GM21619 (cell line): ENCODE data around the gene NHLRC4.
"Not testable (repeated sequence)": the region's sequence is repeated elsewhere in the genome, so short reads cannot be mapped to it uniquely, and the experiment has no call there.

ENCODE experiments used
- ATAC-seq: cut with Tn5 transposase; IDR thresholded peaks from one replicate; pipeline ENCODE4 v1.9.1; 2021; ENCODE audit not compliant: unreplicated experiment

NHLRC4 gene

DNA sequence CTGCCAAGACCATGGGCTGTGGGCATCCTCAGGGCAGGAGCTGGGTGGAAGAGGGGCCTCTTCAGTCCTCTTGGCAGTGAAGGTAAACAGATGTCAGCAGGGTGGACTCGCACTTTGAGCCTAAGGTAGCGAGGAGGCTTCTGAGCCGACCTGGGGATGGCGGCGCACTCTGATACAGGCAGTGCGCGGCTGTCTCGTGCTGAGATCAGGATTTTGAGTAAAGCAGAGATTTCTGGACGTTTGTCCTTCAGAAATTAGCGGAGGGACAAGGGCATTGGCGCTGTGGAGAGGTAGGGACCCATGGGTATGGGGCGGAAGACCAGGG, 29.9 kb downstream of the NHLRC4 start:
- ATAC-seq: no peak

GRCh38 chr16:597655-598054, 30.9 kb downstream of the NHLRC4 start:
- not testable (repeated sequence) for ATAC-seq

- no peak for ATAC-seq
Measured at GRCh38 chr16:598823-599739, 32.3 kb downstream of the NHLRC4 start.

DNA sequence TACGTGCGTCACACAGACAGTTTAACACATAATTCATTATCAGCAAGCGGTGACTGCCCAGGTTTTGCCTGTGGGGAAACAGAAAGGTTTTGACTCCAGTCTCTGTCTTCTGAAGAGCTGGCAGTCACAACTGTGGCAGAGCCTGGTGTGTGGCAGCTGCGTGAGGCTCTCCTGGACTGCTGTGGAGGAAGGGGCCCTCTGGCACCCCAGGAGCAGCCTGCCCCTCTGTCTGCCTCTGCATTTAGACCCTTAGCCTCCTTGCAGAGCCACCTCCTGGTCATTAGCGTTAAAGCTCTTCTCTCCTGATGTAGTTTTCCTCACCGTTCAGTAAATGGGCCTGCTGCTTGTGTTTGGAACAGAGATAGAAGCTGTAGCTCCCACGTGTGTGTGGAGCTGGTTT, 34.0 kb downstream of the NHLRC4 start:
- ATAC-seq: no peak

GRCh38 chr16:603933-604332, 37.1 kb downstream of the NHLRC4 start:
- no peak for ATAC-seq

- no peak for ATAC-seq
Measured at GRCh38 chr16:606656-607307, 40.0 kb downstream of the NHLRC4 start.

GRCh38 chr16:608019-608418, 41.2 kb downstream of the NHLRC4 start:
- no peak for ATAC-seq

DNA sequence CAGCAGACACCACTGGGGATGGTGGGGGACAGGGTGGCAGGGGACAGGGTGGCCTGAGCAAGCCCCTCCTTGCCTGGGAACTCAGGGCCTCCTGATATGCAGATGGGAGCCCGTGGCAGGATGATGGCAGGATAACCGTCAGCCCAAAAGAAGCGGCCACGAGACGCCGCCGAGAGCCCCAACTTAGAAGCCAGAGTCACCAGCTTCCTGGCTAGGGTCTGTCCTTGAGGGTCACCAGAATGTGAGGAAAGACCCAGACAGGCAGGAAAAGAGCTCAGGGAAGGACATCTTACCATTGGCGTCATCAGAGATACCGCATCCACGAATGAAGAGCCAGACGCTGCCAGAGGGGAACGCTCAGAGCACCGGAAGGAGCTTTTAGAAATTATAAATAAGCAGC, 42.5 kb downstream of the NHLRC4 start:
- no peak for ATAC-seq

GRCh38 chr16:609984-610383, 43.2 kb downstream of the NHLRC4 start:
- no peak for ATAC-seq

DNA sequence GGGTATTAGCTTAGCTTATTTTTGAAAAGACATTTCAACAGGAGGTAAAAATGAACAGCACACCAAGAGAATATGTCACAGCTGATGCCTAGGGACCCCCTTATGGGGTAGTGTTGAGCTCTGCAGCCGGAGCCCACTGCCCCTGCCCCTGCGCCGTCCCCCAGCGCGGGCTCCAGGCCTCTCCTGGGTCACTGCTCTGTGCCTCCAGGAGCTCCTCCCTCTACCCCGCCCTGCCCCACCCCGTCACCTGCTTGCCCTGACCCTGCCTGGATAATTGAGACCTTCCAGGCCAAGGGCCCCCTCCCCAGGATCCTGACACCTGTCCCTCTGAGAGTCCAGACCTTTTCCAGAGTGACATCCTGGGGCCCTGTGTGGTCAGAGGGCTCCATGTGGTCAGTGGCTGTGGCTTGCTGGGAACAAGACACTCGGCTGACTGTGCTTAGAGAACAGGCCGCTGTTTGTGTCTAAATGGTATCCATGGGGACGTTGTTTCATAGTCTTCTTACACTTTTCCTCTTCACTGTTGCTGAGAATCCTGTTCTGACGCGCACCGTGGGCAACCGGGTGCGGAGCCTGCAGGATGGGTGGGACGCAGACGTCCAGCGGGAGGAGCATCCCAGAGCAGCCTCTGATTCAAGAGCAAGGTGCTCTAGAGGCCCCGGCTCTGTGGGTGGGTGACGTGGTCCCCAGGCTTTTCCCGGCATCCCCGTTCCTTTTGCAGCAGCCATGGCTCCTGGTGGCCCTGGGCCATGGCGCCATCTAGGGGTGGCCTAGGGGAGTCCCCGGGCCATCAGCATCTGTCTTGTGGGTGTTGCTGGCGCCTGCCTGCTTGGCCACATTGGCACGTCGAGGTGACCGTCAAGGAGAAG, 43.9 kb downstream of the NHLRC4 start:
- no peak for ATAC-seq

GRCh38 chr16:615122-615521, 48.3 kb downstream of the NHLRC4 start:
- no peak for ATAC-seq

GRCh38 chr16:616733-617586, 50.2 kb downstream of the NHLRC4 start:
- ATAC-seq: no peak

- ATAC-seq: no peak
Measured at GRCh38 chr16:617855-618254, 51.0 kb downstream of the NHLRC4 start.
